Activated naive CD8-positive, alpha-beta T cell treated with anti-CD3 and anti-CD28 coated beads, Interleukin-2, amount 10 ng/mL, durations not matched to agents 7 days and 5 days (primary cell): ENCODE measurements around the gene FAM20A. TPM values are rescaled to one million over a fixed set of nuclear protein-coding genes. Genes with fewer than 3 reads are reported as not detected.

Experiments
- ATAC-seq: fragments of 150-1000 bp; cut with Tn5 transposase; one replicate; pipeline ENCODE4 v1.10.0; 2021; ENCODE audit warnings: low read depth, moderate library complexity
- POLR2A ChIA-PET: fragments of 350-600 bp; sonication (Branson Sonifier 250); formaldehyde crosslinking; loops from one replicate; lab custom pipeline; 2021; ENCODE audit warnings: antibody characterized with exemption; lab: Charles Lee
- DNase-seq: peaks from one replicate; pipeline ENCODE4 v3.0.0; 2021
- H3K27ac Mint-ChIP-seq: one replicate; pipeline ENCODE4 v1.8.0; 2022; ENCODE audit warnings: mild to moderate bottlenecking, mixed read lengths
- H3K27me3 Mint-ChIP-seq: one replicate; pipeline ENCODE4 v1.8.0; 2022; ENCODE audit warnings: mild to moderate bottlenecking, moderate library complexity, mixed read lengths
- H3K36me3 Mint-ChIP-seq: one replicate; pipeline ENCODE4 v1.8.0; 2021; ENCODE audit warnings: mild to moderate bottlenecking, mixed read lengths
- H3K4me1 Mint-ChIP-seq: one replicate; pipeline ENCODE4 v1.8.0; 2021; ENCODE audit warnings: mixed read lengths
- H3K4me3 Mint-ChIP-seq: one replicate; pipeline ENCODE4 v1.8.0; 2022; ENCODE audit warnings: mild to moderate bottlenecking, moderate library complexity, mixed read lengths
- H3K9me3 Mint-ChIP-seq: one replicate; pipeline ENCODE4 v1.8.0; 2021; ENCODE audit warnings: mixed read lengths
- total RNA-seq, 2 experiments: library from RNA; stranded (reverse); gene quantifications; one replicate each; pipeline ENCODE4 v1.2.3, GENCODE V29; 2021

FAM20A gene
- total RNA-seq, 2 experiments from 2014 or later = not detected

DNA sequence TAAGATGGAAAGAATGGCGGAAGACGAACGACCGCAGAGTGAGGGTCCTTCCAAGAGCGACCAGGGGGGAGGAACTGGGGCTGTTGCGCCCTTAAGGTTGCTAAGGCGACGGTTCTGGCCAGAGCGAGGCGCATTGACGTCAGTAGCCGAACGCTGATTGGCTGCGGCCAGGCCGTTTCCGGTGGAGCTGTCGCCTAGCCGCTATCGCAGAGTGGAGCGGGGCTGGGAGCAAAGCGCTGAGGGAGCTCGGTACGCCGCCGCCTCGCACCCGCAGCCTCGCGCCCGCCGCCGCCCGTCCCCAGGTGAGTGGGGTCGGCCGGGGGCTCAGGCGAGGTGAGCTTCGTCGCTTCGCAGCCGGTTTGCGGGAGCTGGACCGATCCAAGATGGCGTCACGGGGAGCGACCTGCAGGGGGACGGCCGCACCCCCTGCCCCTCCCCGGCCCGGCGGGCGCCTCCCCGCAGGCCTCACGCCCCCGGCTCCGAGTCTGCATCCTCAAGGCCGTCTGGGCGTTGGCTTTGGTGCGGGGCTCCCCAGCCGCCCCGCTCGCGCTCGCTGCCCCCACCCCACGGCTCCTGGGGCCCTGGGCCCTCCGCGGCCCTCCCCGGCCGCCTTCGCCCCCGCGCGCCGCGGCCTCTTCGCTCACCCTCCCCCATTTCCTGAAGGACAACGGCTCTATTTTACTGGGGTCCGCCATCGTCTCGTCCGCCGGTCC lies 88.8 kb downstream of the FAM20A start, which contains the start of gene PRKAR1A:
Gene PRKAR1A, plus strand, starts transcription at position 184 of the 713 bp plus-strand sequence. CDS start 2,970 bp downstream, outside the sequence.
- H3K27me3 Mint-ChIP-seq = no peaks in the 10 kb centered on the region
- H3K9me3 Mint-ChIP-seq = peaks cover 2% of the 10 kb centered on the region
- peak within 1 kb of the TSS; percentile 100 for H3K4me3 Mint-ChIP-seq
- H3K4me1 Mint-ChIP-seq = peaks cover 45% of the 10 kb centered on the region
- H3K36me3 Mint-ChIP-seq = peaks cover 24% of the 10 kb centered on the region
- DNase-seq = peak; percentile 94
- H3K27ac Mint-ChIP-seq = peak within 1 kb of the TSS; percentile 100
- POLR2A ChIA-PET = interaction anchor here (0.6 to 3.7 kb wide), 18 partner anchors 9 to 903 kb away, joined by 3 to 43 read pairs (median 4); partner anchors contain the start of genes ARSG, MAP2K6 and WIPI1
- ATAC-seq = peak; percentile 83

DNA sequence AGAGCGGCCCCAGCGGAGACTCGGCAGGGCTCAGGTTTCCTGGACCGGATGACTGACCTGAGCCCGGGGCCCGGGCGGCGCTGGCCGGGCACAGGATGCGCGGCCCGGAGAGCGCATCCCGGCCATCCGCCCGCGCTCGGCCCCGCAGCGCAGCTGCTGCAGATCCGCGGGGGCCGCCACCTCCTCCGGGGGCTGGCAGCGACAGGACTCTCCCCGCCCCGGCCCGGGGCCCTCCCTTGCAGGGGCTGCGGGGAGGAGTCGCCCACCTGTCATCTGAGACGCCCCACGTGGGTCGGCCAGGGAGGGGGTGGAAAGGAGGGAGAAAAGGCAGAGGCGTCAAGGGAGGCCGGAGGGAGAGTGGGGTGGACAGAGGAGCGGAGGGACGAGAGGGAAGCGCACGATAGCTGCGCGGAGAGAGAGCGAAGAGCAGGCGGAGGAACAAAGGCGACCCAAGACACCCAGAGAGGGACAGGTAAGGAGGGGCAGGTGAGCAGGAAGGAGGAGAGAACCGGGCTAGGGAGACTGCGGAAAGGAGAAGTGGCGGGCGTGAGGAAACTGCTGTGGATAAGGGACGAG lies 89.4 kb downstream of the FAM20A start:
- peak; percentile 82 for DNase-seq
- peak; percentile 64 for ATAC-seq
- no peaks in the 10 kb centered on the region for H3K27me3 Mint-ChIP-seq
- peaks cover 19% of the 10 kb centered on the region for H3K36me3 Mint-ChIP-seq
- H3K9me3 Mint-ChIP-seq = peaks cover 2% of the 10 kb centered on the region
- H3K4me1 Mint-ChIP-seq = peaks cover 49% of the 10 kb centered on the region
- H3K4me3 Mint-ChIP-seq = peak overlapping the region; percentile 99
- peak overlapping the region; percentile 99 for H3K27ac Mint-ChIP-seq
- POLR2A ChIA-PET = interaction anchor here (0.7 to 3.7 kb wide), 16 partner anchors 9 to 903 kb away, joined by 3 to 43 read pairs (median 5); partner anchors contain the start of genes ARSG, MAP2K6 and WIPI1

GRCh38 chr17:68511254-68511670 lies 89.9 kb downstream of the FAM20A start:
- Mint-ChIP-seq H3K4me3 (peak overlapping the region; percentile 79), H3K27ac (peak overlapping the region; percentile 64), H3K36me3 (peaks cover 17% of the 10 kb centered on the region), H3K4me1 (peaks cover 48% of the 10 kb centered on the region), H3K27me3 (no peaks in the 10 kb centered on the region), H3K9me3 (peaks cover 2% of the 10 kb centered on the region)
- POLR2A ChIA-PET = interaction anchor here (1.1 to 3.7 kb wide), 7 partner anchors 10 to 437 kb away, joined by 3 to 43 read pairs (median 6); no protein-coding TSS in a partner anchor
- DNase-seq = no peak
- no peak for ATAC-seq

GRCh38 chr17:68509141-68510057 lies 91.8 kb downstream of the FAM20A start:
- peak overlapping the region; percentile 1 for H3K4me3 Mint-ChIP-seq
- no peaks in the 10 kb centered on the region for H3K27me3 Mint-ChIP-seq
- no peak for DNase-seq
- peaks cover 8% of the 10 kb centered on the region for H3K36me3 Mint-ChIP-seq
- peak overlapping the region; percentile 50 for H3K27ac Mint-ChIP-seq
- H3K4me1 Mint-ChIP-seq = peaks cover 39% of the 10 kb centered on the region
- H3K9me3 Mint-ChIP-seq = peaks cover 4% of the 10 kb centered on the region
- no peak for ATAC-seq
- POLR2A ChIA-PET = interaction anchor here (1.4 to 3.7 kb wide), 2 partner anchors 12 to 21 kb away, joined by 3 to 43 read pairs; no protein-coding TSS in a partner anchor

GRCh38 chr17:68507576-68507975 lies 93.6 kb downstream of the FAM20A start:
- no peak for ATAC-seq
- POLR2A ChIA-PET = interaction anchor here (1.4 kb wide), 1 partner anchor 10 kb away, joined by 5 read pairs; no protein-coding TSS in a partner anchor
- Mint-ChIP-seq H3K27me3 (no peaks in the 10 kb centered on the region), H3K9me3 (peaks cover 4% of the 10 kb centered on the region), H3K36me3 (no peaks in the 10 kb centered on the region), H3K4me1 (peaks cover 27% of the 10 kb centered on the region), H3K27ac (no peak overlapping the region), H3K4me3 (no peak overlapping the region)
- DNase-seq = no peak

DNA sequence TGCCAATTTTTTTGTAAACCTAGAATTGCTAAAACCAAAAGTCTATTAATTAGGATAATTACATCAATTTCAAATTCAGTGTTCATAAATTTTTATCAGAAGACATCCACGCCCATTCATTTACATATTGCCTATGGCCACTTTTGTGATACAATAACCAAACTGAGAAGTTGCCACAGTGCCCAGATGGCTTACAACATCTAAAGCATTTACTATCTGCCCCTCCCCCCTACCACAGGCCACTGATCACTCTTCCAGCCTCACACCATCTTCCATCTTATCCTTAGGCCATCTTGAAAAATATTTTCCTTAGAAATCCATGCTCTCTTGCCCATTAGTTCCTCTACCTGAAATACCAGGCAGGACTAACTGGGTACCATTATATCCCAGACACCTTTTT lies 95.2 kb downstream of the FAM20A start:
- Mint-ChIP-seq H3K4me3 (no peak overlapping the region), H3K36me3 (no peaks in the 10 kb centered on the region), H3K27ac (no peak overlapping the region), H3K27me3 (peaks cover 2% of the 10 kb centered on the region), H3K4me1 (peaks cover 32% of the 10 kb centered on the region), H3K9me3 (peaks cover 4% of the 10 kb centered on the region)
- no peak for DNase-seq
- no peak for ATAC-seq
- POLR2A ChIA-PET = no interaction called here

DNA sequence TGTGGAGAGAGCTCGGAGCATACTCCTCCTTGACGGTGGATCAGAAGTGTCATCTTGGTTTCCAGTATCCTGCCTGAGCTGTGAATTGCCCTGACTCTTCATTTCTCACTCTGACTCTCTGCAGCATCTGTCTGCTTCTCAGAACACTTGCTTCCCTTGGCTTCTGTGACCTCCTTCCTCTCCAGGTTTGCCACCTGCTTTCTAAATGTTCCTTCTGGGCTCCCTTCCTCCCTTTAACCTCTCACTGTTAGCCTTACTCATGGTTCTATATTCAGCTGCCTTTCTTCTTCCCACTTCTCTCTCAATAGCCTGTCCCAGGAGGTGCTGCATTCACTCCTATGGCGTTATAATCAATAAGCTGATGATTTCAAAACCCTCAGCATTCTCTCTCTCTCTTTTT lies 100.1 kb downstream of the FAM20A start:
- Mint-ChIP-seq H3K4me1 (peaks cover 26% of the 10 kb centered on the region), H3K36me3 (peaks cover 2% of the 10 kb centered on the region), H3K27me3 (peaks cover 5% of the 10 kb centered on the region), H3K4me3 (no peak overlapping the region), H3K9me3 (peaks cover 2% of the 10 kb centered on the region), H3K27ac (no peak overlapping the region)
- no peak for DNase-seq
- POLR2A ChIA-PET = interaction anchor here (0.6 to 2.0 kb wide), 3 partner anchors 11 to 324 kb away, joined by 3 to 11 read pairs (median 3); partner anchors contain the start of gene PRKAR1A
- no peak for ATAC-seq

GRCh38 chr17:68499587-68499986 lies 101.6 kb downstream of the FAM20A start:
- no peaks in the 10 kb centered on the region for H3K9me3 Mint-ChIP-seq
- ATAC-seq = no peak
- peaks cover 2% of the 10 kb centered on the region for H3K36me3 Mint-ChIP-seq
- DNase-seq = no peak
- H3K4me1 Mint-ChIP-seq = peaks cover 26% of the 10 kb centered on the region
- H3K4me3 Mint-ChIP-seq = no peak overlapping the region
- no peak overlapping the region for H3K27ac Mint-ChIP-seq
- POLR2A ChIA-PET = interaction anchor here (2.7 to 3.5 kb wide), 2 partner anchors 11 to 13 kb away, joined by 17 to 38 read pairs; partner anchors contain the start of gene PRKAR1A
- H3K27me3 Mint-ChIP-seq = peaks cover 7% of the 10 kb centered on the region

GRCh38 chr17:68498479-68499326 lies 102.5 kb downstream of the FAM20A start:
- no peaks in the 10 kb centered on the region for H3K9me3 Mint-ChIP-seq
- POLR2A ChIA-PET = interaction anchor here (0.7 to 3.5 kb wide), 7 partner anchors 8 to 41 kb away, joined by 3 to 38 read pairs (median 5); partner anchors contain the start of genes PRKAR1A and WIPI1
- ATAC-seq = no peak
- H3K27me3 Mint-ChIP-seq = peaks cover 7% of the 10 kb centered on the region
- H3K27ac Mint-ChIP-seq = peak overlapping the region; percentile 84
- peak overlapping the region; percentile 59 for H3K4me3 Mint-ChIP-seq
- H3K36me3 Mint-ChIP-seq = peaks cover 2% of the 10 kb centered on the region
- DNase-seq = no peak
- peaks cover 26% of the 10 kb centered on the region for H3K4me1 Mint-ChIP-seq

GRCh38 chr17:68497885-68498319 lies 103.3 kb downstream of the FAM20A start:
- peak overlapping the region; percentile 84 for H3K27ac Mint-ChIP-seq
- H3K4me1 Mint-ChIP-seq = peaks cover 26% of the 10 kb centered on the region
- H3K4me3 Mint-ChIP-seq = peak overlapping the region; percentile 59
- H3K27me3 Mint-ChIP-seq = peaks cover 7% of the 10 kb centered on the region
- ATAC-seq = peak; percentile 41
- no peaks in the 10 kb centered on the region for H3K9me3 Mint-ChIP-seq
- peaks cover 2% of the 10 kb centered on the region for H3K36me3 Mint-ChIP-seq
- POLR2A ChIA-PET = interaction anchor here (0.7 to 3.5 kb wide), 8 partner anchors 9 to 40 kb away, joined by 3 to 38 read pairs (median 4); partner anchors contain the start of genes PRKAR1A and WIPI1
- no peak for DNase-seq

DNA sequence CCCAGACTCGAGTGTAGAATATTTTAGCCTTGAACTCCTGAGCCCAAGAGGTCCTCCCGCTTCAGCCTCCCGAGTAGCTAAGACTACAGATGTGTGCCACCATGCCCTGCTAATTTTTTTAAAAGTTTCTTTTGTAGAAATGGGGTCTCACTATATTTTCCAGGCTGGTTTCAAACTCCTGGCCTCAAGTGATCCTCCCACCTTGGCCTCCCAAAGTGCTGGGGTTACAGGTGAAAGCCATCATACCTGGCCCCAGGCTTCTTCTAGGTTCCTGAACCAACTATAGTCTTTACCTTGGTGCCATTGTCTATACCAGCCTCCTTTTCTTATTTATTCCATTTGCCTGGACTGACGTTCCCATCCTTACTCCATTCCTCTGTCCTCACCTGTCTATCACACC lies 106.1 kb downstream of the FAM20A start:
- no peak for ATAC-seq
- H3K27me3 Mint-ChIP-seq = peaks cover 9% of the 10 kb centered on the region
- H3K36me3 Mint-ChIP-seq = peaks cover 2% of the 10 kb centered on the region
- no peak overlapping the region for H3K27ac Mint-ChIP-seq
- no peak overlapping the region for H3K4me3 Mint-ChIP-seq
- no peak for DNase-seq
- POLR2A ChIA-PET = interaction anchor here (1.9 kb wide), 1 partner anchor 18 kb away, joined by 6 read pairs; the partner anchor contains the start of gene PRKAR1A
- H3K4me1 Mint-ChIP-seq = peaks cover 20% of the 10 kb centered on the region
- H3K9me3 Mint-ChIP-seq = no peaks in the 10 kb centered on the region
